ENCODE measurements around the gene SLC25A12.

GRCh38 chr2:171834286-171834685, 59.8 kb downstream of the SLC25A12 start:
- TF ChIP-seq CTCF (IDR thresholded peaks at IDR 0.05): no peak
- TF ChIP-seq POLR2AphosphoS5 (IDR thresholded peaks at IDR 0.05): no peak
